ENCODE data around the gene CD55. TPM values are rescaled to one million over a fixed set of nuclear protein-coding genes. Genes with fewer than 3 reads are reported as not detected.

The CD55 gene
- total RNA-seq, 2 experiments from 2014 or later = 56.8 to 92.7 TPM

- no peak overlapping the region for H3K27ac Mint-ChIP-seq
- no peaks in the 10 kb centered on the region for H3K27me3 Mint-ChIP-seq
- ChIA-PET POLR2A (no interaction called here), CTCF (interaction anchor here (1.3 kb wide), 1 partner anchor 9 kb away, joined by 5 read pairs; no protein-coding TSS in a partner anchor)
- no peaks in the 10 kb centered on the region for H3K36me3 Mint-ChIP-seq (ENCODE audit: low read depth)
- H3K4me3 Mint-ChIP-seq = no peak overlapping the region
- ATAC-seq (no peak), DNase-seq (no peak)
- intact Hi-C loops (cut with DNase I, micrococcal nuclease) = no loop called here
- peaks cover 10% of the 10 kb centered on the region for H3K9me3 Mint-ChIP-seq (ENCODE audit: low read depth)
- H3K4me1 Mint-ChIP-seq = peaks cover 26% of the 10 kb centered on the region
Observed at GRCh38 chr1:207286786-207287468, 34.6 kb upstream of the CD55 start.

- peaks cover 1% of the 10 kb centered on the region for H3K36me3 Mint-ChIP-seq (ENCODE audit: low read depth)
- DNase-seq = no peak
- ChIA-PET CTCF (interaction anchor here (0.7 to 1.2 kb wide), 4 partner anchors 9 to 676 kb away, joined by 3 to 4 read pairs (median 3); partner anchors contain the start of gene EIF2D), POLR2A (no interaction called here)
- no peak for ATAC-seq
- H3K4me1 Mint-ChIP-seq = peaks cover 12% of the 10 kb centered on the region
- H3K4me3 Mint-ChIP-seq = no peak overlapping the region
- H3K9me3 Mint-ChIP-seq (ENCODE audit: low read depth) = peaks cover 14% of the 10 kb centered on the region
- intact Hi-C loops (cut with DNase I, micrococcal nuclease) = no loop called here
- no peaks in the 10 kb centered on the region for H3K27me3 Mint-ChIP-seq
- H3K27ac Mint-ChIP-seq = no peak overlapping the region
Observed at GRCh38 chr1:207288315-207288714, 33.2 kb upstream of the CD55 start.

DNA sequence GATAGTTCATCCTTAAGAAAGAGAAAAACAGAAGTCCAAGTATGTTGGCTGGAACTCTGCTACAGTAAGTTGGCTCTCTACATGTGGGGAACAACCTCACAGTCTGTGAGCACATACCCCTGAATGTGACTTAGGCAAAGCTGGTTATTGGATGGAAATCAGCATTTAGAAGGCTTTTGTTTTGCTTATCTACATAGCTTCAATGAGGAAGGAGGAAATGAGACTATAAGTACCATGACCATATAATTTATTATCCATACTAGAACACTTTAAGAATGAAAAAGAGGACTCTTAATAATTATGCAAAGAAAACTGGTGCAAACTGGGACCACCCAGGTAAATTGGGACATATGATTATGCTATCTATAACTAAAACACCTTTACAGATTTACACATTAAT, 31.7 kb upstream of the CD55 start:
- Mint-ChIP-seq H3K27ac (no peak overlapping the region), H3K27me3 (no peaks in the 10 kb centered on the region), H3K36me3 (ENCODE audit: low read depth) (peaks cover 1% of the 10 kb centered on the region), H3K9me3 (ENCODE audit: low read depth) (peaks cover 14% of the 10 kb centered on the region), H3K4me1 (peaks cover under 1% of the 10 kb centered on the region), H3K4me3 (no peak overlapping the region)
- POLR2A ChIA-PET = no interaction called here
- ATAC-seq (no peak), DNase-seq (no peak)
- intact Hi-C loops (cut with DNase I, micrococcal nuclease) = no loop called here
- CTCF ChIA-PET = interaction anchor here (0.9 to 1.2 kb wide), 2 partner anchors 10 to 165 kb away, joined by 3 to 4 read pairs; no protein-coding TSS in a partner anchor

DNA sequence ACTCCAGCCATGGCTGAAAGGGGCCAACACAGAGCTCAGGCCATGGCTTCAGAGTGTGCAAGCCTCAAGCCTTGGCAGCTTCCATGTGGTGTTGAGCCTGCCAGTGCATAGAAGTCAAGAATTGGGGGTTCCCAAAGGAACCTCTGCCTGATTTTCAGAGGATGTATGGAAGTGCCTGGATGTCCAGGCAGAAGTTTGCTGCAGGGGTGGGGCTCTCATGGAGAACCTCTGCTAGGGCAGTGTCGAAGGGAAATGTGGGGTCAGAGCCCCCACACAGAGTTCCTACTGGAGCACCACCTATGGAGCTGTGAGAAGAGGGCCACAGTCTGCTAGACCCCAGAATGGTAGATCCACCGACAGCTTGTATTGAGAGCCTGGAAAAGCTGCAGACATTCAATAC, 29.8 kb upstream of the CD55 start:
- Mint-ChIP-seq H3K4me1 (no peaks in the 10 kb centered on the region), H3K4me3 (no peak overlapping the region), H3K27ac (no peak overlapping the region), H3K9me3 (ENCODE audit: low read depth) (peaks cover 14% of the 10 kb centered on the region), H3K36me3 (ENCODE audit: low read depth) (peaks cover 1% of the 10 kb centered on the region), H3K27me3 (no peaks in the 10 kb centered on the region)
- DNase-seq = no peak
- POLR2A ChIA-PET = no interaction called here
- no peak for ATAC-seq
- CTCF ChIA-PET = no interaction called here
- intact Hi-C loops (cut with DNase I, micrococcal nuclease) = no loop called here

DNA sequence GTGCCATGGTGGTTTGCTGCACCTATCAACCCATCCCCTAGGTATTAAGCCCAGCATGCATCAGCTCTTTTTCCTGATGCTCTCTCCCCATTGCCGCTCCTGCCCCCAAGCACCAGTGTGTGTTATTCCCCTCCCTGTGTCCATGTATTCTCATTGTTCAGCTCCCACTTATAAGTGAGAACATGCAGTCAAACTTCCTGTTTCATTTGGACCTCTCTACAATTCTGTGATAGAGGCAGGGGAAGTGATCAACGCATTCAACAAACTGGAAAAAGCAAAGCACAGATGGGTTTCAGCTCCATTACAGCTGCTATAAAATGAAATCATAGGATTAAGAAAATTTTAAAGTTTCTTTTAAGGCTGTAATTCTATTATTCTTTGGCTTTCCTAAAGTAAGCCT, 23.3 kb upstream of the CD55 start:
- no peaks in the 10 kb centered on the region for H3K27me3 Mint-ChIP-seq
- H3K36me3 Mint-ChIP-seq (ENCODE audit: low read depth) = no peaks in the 10 kb centered on the region
- H3K4me1 Mint-ChIP-seq = peaks cover 16% of the 10 kb centered on the region
- H3K4me3 Mint-ChIP-seq = no peak overlapping the region
- ATAC-seq (no peak), DNase-seq (no peak)
- ChIA-PET CTCF (no interaction called here), POLR2A (interaction anchor here (1.6 kb wide), 1 partner anchor 23 kb away, joined by 4 read pairs; the partner anchor contains the start of gene CD55)
- peaks cover 6% of the 10 kb centered on the region for H3K9me3 Mint-ChIP-seq (ENCODE audit: low read depth)
- intact Hi-C loops (cut with DNase I, micrococcal nuclease) = no loop called here
- H3K27ac Mint-ChIP-seq = no peak overlapping the region

- Mint-ChIP-seq H3K4me3 (no peak overlapping the region), H3K36me3 (ENCODE audit: low read depth) (no peaks in the 10 kb centered on the region), H3K27me3 (no peaks in the 10 kb centered on the region), H3K27ac (no peak overlapping the region), H3K9me3 (ENCODE audit: low read depth) (peaks cover 6% of the 10 kb centered on the region), H3K4me1 (peaks cover 16% of the 10 kb centered on the region)
- intact Hi-C loops (cut with DNase I, micrococcal nuclease) = no loop called here
- no peak for ATAC-seq
- ChIA-PET POLR2A (no interaction called here), CTCF (no interaction called here)
- DNase-seq = no peak
Observed at GRCh38 chr1:207298636-207299398, 22.7 kb upstream of the CD55 start.

DNA sequence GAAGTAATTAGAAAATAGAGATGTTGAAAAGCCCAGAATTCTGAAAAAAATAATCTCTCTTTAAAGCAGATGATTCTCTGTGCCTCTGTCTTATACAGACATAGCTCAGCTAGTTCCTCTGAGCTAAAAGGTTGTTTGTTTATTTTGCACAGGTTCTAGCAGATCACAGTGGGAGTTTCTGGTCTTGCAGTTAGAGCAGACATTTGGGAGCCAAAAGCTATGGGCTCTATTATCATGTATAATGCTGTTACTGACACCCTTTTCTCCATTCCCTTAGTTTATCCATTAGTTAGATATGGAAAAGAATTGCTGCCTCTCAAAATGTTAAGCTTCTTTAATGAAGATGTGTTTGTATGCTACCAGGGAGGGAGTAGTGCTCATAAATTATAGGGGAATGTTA, 20.5 kb upstream of the CD55 start:
- no peak overlapping the region for H3K4me3 Mint-ChIP-seq
- ATAC-seq (no peak), DNase-seq (no peak)
- POLR2A ChIA-PET = no interaction called here
- no peak overlapping the region for H3K27ac Mint-ChIP-seq
- no peaks in the 10 kb centered on the region for H3K36me3 Mint-ChIP-seq (ENCODE audit: low read depth)
- peaks cover 6% of the 10 kb centered on the region for H3K9me3 Mint-ChIP-seq (ENCODE audit: low read depth)
- intact Hi-C loops (cut with DNase I, micrococcal nuclease) = no loop called here
- peaks cover 16% of the 10 kb centered on the region for H3K4me1 Mint-ChIP-seq
- no peaks in the 10 kb centered on the region for H3K27me3 Mint-ChIP-seq
- CTCF ChIA-PET = no interaction called here

- no peaks in the 10 kb centered on the region for H3K27me3 Mint-ChIP-seq
- no peak overlapping the region for H3K27ac Mint-ChIP-seq
- H3K4me3 Mint-ChIP-seq = no peak overlapping the region
- no peak for ATAC-seq
- CTCF ChIA-PET = no interaction called here
- H3K9me3 Mint-ChIP-seq (ENCODE audit: low read depth) = peaks cover 6% of the 10 kb centered on the region
- peaks cover 16% of the 10 kb centered on the region for H3K4me1 Mint-ChIP-seq
- DNase-seq = no peak
- H3K36me3 Mint-ChIP-seq (ENCODE audit: low read depth) = no peaks in the 10 kb centered on the region
- POLR2A ChIA-PET = no interaction called here
- intact Hi-C loops (cut with DNase I, micrococcal nuclease) = no loop called here
Observed at GRCh38 chr1:207302618-207303393, 18.7 kb upstream of the CD55 start.

GRCh38 chr1:207304710-207305488, 16.6 kb upstream of the CD55 start:
- Mint-ChIP-seq H3K27ac (no peak overlapping the region), H3K4me3 (no peak overlapping the region), H3K27me3 (no peaks in the 10 kb centered on the region), H3K4me1 (peaks cover 20% of the 10 kb centered on the region), H3K9me3 (ENCODE audit: low read depth) (peaks cover 6% of the 10 kb centered on the region), H3K36me3 (ENCODE audit: low read depth) (no peaks in the 10 kb centered on the region)
- ChIA-PET CTCF (interaction anchor here (0.6 to 0.9 kb wide), 2 partner anchors 220 to 237 kb away, joined by 3 read pairs; no protein-coding TSS in a partner anchor), POLR2A (no interaction called here)
- no peak for DNase-seq
- no peak for ATAC-seq
- intact Hi-C loops (cut with DNase I, micrococcal nuclease) = no loop called here

GRCh38 chr1:207305489-207305873, 16.0 kb upstream of the CD55 start:
- intact Hi-C loops (cut with DNase I, micrococcal nuclease) = no loop called here
- ATAC-seq (no peak), DNase-seq (no peak)
- Mint-ChIP-seq H3K36me3 (ENCODE audit: low read depth) (no peaks in the 10 kb centered on the region), H3K4me1 (peaks cover 24% of the 10 kb centered on the region), H3K4me3 (no peak overlapping the region), H3K27ac (no peak overlapping the region), H3K9me3 (ENCODE audit: low read depth) (peaks cover 6% of the 10 kb centered on the region), H3K27me3 (no peaks in the 10 kb centered on the region)
- ChIA-PET POLR2A (no interaction called here), CTCF (interaction anchor here (0.6 to 1.0 kb wide), 3 partner anchors 16 to 237 kb away, joined by 3 read pairs; no protein-coding TSS in a partner anchor)

GRCh38 chr1:207306023-207306422, 15.5 kb upstream of the CD55 start:
- DNase-seq (no peak), ATAC-seq (no peak)
- Mint-ChIP-seq H3K4me1 (peaks cover 24% of the 10 kb centered on the region), H3K27ac (no peak overlapping the region), H3K9me3 (ENCODE audit: low read depth) (peaks cover 6% of the 10 kb centered on the region), H3K27me3 (no peaks in the 10 kb centered on the region), H3K4me3 (no peak overlapping the region), H3K36me3 (ENCODE audit: low read depth) (no peaks in the 10 kb centered on the region)
- ChIA-PET POLR2A (no interaction called here), CTCF (interaction anchor here (1.0 kb wide), 1 partner anchor 17 kb away, joined by 3 read pairs; no protein-coding TSS in a partner anchor)
- intact Hi-C loops (cut with DNase I, micrococcal nuclease) = no loop called here
